Adipocyte (in vitro differentiated cells): ENCODE data around the gene PRKCE.

Experiments
- DNase-seq: peaks from one replicate; pipeline ENCODE4 v3.0.0-alpha.2; 2015; ENCODE audit warnings: low read depth
- H3K27me3 ChIP-seq: replicated peaks from 2 replicates; pipeline ENCODE4 v1.7.0; 2013; ENCODE audit warnings: mild to moderate bottlenecking, low read length, moderate library complexity; ENCODE audit not compliant: control insufficient read depth, insufficient read depth
- H3K36me3 ChIP-seq: 2 replicates; pipeline ENCODE4 v1.7.0; 2013; ENCODE audit warnings: low read length, mild to moderate bottlenecking, moderate library complexity; ENCODE audit not compliant: control insufficient read depth, insufficient read depth, severe bottlenecking
- H3K4me1 ChIP-seq: 2 replicates; pipeline ENCODE4 v1.7.0; 2013; ENCODE audit warnings: mild to moderate bottlenecking, low read length, moderate library complexity; ENCODE audit not compliant: control insufficient read depth, insufficient read depth
- H3K4me3 ChIP-seq: 2 replicates; pipeline ENCODE4 v1.7.0; 2013; ENCODE audit warnings: mild to moderate bottlenecking, low read length, moderate library complexity
- H3K9ac ChIP-seq: 2 replicates; pipeline ENCODE4 v1.7.0; 2013; ENCODE audit warnings: mild to moderate bottlenecking, low read length, moderate library complexity
- H3K9me3 ChIP-seq: 2 replicates; pipeline ENCODE4 v1.7.0; 2013; ENCODE audit warnings: mild to moderate bottlenecking, low read length, moderate library complexity; ENCODE audit not compliant: control insufficient read depth

PRKCE gene

DNA sequence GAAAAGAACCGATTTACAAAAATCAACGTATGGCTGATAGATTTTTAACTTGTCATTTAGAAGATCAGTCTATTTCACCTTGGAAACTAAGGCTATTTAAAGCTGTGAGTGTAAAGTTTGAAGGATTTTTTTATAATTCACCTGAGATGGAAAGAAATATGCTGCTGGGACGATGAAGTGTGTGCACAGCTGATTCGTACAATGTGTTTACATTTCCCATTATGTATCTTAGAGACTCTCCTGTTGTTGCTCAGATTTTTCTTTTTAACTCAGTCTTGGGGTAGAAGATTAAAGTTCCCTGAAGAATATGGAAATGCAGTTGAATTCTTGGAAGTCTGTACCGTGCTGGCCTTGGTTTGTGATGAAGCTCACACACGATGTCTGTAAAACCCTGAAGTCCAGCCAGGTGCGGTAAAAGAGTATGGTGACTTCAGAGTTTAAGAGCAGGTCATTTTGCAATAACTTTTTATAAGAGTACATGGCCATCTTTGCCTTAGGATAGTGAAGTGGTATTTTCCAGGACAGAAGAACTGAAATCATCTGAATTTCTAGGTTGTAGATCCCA is 250.1 kb downstream of the PRKCE start:
- DNase-seq = no peak

DNA sequence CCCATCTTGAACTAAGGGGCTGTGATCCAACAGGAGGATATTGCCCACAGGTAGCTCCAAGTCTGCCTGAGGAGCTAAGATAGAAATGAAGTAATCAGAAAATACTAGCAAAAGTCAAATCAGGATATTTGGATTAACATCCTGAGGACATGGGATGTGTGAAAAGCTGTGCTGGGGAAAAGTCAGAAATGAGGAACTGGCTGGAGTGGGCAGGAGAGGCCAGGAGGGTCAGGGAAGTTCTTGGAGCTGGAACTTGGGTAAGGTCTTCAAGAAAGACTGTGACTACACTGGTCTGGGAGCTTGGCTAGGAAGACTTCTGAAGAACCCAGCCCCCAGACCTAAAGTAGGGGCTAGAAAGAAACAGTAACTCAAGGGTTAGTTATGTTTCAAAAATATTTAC is 250.9 kb downstream of the PRKCE start:
- Histone ChIP-seq H3K9me3 (no peaks in the 10 kb centered on the region), H3K27me3 (no peaks in the 10 kb centered on the region), H3K36me3 (no peaks in the 10 kb centered on the region), H3K9ac (no peak overlapping the region), H3K4me1 (peaks cover 52% of the 10 kb centered on the region), H3K4me3 (no peak overlapping the region)
- no peak for DNase-seq

More for the DNA sequence above, 250.1 kb downstream of the PRKCE start:
- Histone ChIP-seq H3K9me3 (no peaks in the 10 kb centered on the region), H3K9ac (no peak overlapping the region), H3K4me3 (no peak overlapping the region), H3K36me3 (no peaks in the 10 kb centered on the region), H3K27me3 (no peaks in the 10 kb centered on the region), H3K4me1 (peaks cover 59% of the 10 kb centered on the region)

DNA sequence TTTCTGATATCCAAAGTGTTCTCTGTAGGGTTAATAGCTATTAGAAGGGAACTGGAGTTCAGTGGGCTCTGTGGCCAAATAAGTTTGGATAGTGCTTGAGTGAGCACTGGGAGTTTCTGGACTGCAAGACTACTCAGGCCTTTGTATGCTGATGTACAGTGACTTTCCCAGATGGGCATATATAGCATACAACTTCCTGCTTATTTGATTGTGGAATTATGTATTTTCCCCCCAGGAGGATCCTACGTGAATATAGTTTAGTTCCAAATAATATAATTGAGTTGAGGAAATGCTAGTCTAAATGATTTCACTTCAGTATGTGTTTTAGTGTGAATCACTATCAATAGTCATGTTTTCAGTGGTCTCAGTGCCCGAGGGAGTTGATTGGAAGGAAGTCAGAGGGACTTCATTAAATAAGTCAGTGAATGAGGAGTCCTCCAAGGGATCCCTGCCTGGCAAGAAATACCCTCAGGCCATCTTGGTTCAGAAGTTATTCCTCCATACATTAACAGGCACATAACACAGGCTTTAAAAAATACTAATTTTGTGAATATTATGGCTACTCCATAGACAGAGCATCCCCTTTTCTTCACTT is 251.4 kb downstream of the PRKCE start:
- no peak for DNase-seq
- H3K27me3 ChIP-seq = no peaks in the 10 kb centered on the region
- no peaks in the 10 kb centered on the region for H3K36me3 ChIP-seq
- H3K4me3 ChIP-seq = no peak overlapping the region
- H3K9me3 ChIP-seq = no peaks in the 10 kb centered on the region
- H3K4me1 ChIP-seq = peaks cover 47% of the 10 kb centered on the region
- no peak overlapping the region for H3K9ac ChIP-seq

DNA sequence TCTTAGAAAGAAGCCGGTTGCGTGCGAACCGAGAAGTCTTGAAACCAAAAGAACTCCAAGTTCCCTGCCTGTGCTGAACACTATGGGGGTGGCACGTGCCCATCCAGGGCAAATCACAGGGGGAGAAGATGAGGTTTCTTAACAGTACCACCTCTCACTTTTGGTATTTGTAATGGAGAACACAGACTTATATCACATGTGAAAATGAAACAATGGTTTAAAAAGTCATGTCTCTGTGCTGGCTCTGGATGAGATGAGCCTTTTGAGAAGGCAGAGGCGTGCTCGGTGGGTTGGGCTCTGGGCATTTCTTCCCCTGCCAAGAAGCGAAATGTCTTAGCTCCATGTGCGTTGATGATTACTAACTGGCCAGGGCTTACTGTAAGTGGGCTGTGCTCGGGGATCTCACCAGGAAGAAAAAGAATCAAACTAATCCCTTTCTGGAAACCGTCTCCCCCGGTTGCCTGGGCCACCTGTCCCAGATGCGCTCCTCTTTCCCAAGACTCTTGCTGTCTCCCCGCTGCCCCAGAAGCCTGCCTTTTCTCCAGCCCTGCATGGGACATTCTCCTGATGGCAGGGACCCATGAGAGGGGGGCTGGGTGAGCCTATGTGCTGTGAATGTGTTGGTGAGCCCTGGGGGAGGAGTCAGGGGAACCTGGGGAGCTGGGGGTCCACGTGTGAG is 252.9 kb downstream of the PRKCE start:
- H3K4me3 ChIP-seq = peak overlapping the region; percentile 78
- no peak for DNase-seq
- no peaks in the 10 kb centered on the region for H3K27me3 ChIP-seq
- peaks cover 35% of the 10 kb centered on the region for H3K4me1 ChIP-seq
- H3K36me3 ChIP-seq = no peaks in the 10 kb centered on the region
- H3K9ac ChIP-seq = peak overlapping the region; percentile 63
- H3K9me3 ChIP-seq = no peaks in the 10 kb centered on the region

DNA sequence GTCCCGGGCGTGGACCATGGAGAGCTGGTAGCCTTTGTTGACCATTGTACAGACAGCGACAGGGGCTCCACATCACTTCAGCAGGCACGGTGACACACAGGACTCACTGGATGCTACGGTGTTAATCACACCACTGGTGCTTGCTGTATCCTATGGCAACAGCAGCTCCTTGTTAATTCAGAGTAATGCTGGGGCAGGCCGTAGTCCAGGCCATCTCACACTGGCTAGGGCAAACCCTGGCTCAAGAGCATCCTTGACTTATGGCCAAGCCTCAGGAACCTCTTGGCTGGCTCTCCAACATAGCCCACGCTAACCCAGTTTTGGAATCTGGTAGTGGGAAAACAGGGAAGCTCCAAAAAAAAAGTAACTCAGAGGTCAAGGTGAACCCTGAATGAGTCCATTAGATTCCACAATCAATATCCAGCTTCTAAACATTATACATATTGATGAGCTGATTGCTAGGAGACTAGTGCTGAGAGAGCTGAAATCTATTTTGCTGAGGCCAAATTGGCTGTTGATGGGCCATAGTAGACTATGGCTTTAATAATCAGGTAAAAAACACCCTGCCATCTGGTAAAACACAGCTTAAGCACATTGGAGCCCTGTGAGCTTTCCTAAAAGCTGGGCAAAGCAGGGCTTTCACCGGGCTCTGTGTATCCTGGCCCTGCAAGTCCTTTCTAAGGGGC is 253.6 kb downstream of the PRKCE start:
- no peaks in the 10 kb centered on the region for H3K9me3 ChIP-seq
- no peaks in the 10 kb centered on the region for H3K27me3 ChIP-seq
- no peaks in the 10 kb centered on the region for H3K36me3 ChIP-seq
- H3K9ac ChIP-seq = peak overlapping the region; percentile 63
- H3K4me1 ChIP-seq = peaks cover 31% of the 10 kb centered on the region
- peak overlapping the region; percentile 78 for H3K4me3 ChIP-seq
- DNase-seq = no peak

DNA sequence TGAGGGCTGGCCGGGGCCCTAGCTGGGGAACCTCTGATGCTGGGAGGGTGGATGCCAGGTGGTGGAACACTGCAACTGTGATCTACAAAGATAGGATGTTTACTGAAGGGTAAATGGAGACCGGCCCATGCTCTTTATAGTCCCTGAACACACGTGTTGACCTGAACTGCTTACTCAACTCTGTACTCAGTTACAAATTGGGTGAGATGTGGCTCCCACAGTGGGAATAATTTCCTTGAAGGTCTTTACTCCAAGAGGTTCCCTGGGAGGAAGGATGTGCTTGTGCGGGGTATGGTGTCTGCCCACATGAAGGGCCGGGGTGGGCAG is 254.1 kb downstream of the PRKCE start:
- H3K4me1 ChIP-seq = peaks cover 31% of the 10 kb centered on the region
- DNase-seq = no peak

DNA sequence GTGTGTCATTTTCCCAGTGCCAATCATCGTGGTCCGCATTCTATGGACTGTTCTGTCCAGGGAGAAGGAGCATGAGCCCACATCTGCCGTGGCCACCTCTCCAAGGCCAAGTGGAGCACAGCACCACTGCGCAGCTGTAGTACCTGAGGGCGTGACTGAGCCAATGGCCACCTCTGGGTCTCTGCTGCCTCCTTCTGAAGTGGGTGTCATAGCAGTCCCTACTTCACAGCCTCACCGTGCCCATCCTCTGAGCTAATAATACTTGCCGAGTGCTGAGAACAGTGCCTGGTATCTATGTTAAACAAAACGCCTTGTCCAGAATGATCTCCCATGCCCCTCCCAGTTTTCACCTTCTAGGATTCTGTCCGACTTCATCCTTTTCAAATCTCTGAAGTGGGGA is 256.1 kb downstream of the PRKCE start:
- Histone ChIP-seq H3K4me1 (peaks cover 30% of the 10 kb centered on the region), H3K9ac (no peak overlapping the region), H3K27me3 (no peaks in the 10 kb centered on the region), H3K4me3 (no peak overlapping the region), H3K9me3 (no peaks in the 10 kb centered on the region), H3K36me3 (no peaks in the 10 kb centered on the region)
- DNase-seq = no peak

More for the DNA sequence above, 254.1 kb downstream of the PRKCE start:
- Histone ChIP-seq H3K36me3 (no peaks in the 10 kb centered on the region), H3K9ac (no peak overlapping the region), H3K9me3 (no peaks in the 10 kb centered on the region), H3K27me3 (no peaks in the 10 kb centered on the region), H3K4me3 (no peak overlapping the region)

DNA sequence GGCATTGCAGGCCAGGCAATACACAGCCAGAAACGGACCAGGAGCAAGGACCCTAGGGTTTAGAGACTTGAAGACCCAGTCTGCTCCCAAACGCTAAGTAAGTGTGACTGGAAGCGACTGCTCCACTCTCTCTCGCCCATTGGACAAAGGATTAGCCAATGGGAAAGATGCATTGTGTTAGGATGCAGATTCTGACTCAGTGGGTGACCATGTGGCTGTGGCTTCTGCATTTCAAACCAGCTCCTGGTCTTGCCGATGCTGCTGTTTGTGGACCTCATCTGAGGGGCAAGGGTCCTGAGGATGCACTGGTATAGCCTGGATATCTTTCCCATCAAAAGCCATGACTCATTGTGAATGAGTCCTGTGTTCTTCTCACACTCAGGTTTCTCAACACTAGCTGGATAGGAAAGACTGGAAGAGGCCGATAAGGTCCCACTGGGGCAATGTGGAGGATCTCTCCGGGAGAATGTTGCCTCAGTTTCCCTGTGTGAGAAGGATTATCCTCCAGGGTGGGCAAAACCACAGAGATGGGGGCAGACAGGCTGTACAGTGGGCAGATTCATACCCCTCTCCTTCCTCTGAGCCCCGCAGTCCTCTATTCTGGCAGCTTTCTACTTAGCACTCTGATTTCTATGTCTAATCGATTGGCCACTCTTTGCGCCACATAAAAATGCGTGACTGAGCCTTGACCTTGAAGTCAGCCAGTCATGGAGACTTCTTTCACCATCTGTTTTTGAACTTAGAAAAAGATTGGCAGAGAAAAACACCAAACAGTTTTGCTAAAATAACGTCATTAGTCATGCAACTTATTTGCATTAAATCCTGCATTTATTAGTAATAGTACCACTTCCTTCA is 257.1 kb downstream of the PRKCE start:
- DNase-seq = no peak
- no peaks in the 10 kb centered on the region for H3K27me3 ChIP-seq
- no peak overlapping the region for H3K9ac ChIP-seq
- H3K9me3 ChIP-seq = no peaks in the 10 kb centered on the region
- no peak overlapping the region for H3K4me3 ChIP-seq
- no peaks in the 10 kb centered on the region for H3K36me3 ChIP-seq
- H3K4me1 ChIP-seq = peaks cover 20% of the 10 kb centered on the region

DNA sequence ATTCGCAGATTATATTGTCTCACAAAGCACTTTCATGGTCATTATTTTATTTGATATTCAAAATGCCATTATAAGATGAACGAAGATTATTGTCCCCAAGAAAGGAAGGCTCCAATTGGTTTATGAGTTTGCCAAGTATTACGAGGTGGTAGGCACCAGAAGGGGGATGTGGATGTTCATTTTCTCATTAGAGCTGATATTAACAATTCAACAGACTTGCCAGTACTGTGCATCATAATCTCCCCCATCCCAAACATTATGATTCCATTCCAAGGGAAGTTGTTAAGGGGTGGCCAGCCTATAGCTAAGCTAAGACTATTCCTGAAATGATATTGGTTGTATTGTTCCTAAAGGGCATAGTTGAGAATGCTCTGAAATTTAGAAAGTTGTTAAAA is 257.7 kb downstream of the PRKCE start:
- H3K27me3 ChIP-seq = no peaks in the 10 kb centered on the region
- H3K9ac ChIP-seq = no peak overlapping the region
- no peaks in the 10 kb centered on the region for H3K36me3 ChIP-seq
- no peak overlapping the region for H3K4me3 ChIP-seq
- H3K4me1 ChIP-seq = peaks cover 14% of the 10 kb centered on the region
- no peaks in the 10 kb centered on the region for H3K9me3 ChIP-seq
- no peak for DNase-seq

DNA sequence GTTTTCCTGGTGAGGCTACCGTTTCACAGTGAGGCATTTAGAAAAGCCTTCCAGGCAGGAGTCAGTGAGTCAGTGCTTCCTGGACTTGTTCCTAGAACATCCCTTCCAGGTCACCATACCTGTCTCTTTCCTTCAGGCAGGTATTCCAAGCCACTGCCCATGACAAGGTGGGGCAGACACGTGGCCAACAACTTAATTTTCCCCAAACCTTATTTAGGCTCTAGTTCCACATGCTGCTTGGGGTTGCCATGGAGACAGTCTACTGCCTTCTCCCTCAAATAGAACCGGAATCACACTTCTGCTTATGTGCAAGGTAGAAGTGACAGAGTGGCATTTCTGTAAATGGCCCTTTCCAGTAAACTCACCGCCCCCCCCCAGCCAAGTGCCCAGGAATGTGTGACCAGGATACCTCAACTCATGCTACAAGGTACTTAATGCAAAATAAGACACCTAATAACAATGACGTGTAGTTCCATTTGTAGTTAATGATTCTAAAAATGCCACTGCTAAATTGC is 258.3 kb downstream of the PRKCE start:
- no peak overlapping the region for H3K9ac ChIP-seq
- DNase-seq = no peak
- no peaks in the 10 kb centered on the region for H3K36me3 ChIP-seq
- H3K4me3 ChIP-seq = no peak overlapping the region
- H3K4me1 ChIP-seq = peaks cover 8% of the 10 kb centered on the region
- no peaks in the 10 kb centered on the region for H3K27me3 ChIP-seq
- H3K9me3 ChIP-seq = no peaks in the 10 kb centered on the region
